Esophagus (tissue), 2 donors: ENCODE results near the gene EFNA2. TPM values are rescaled to one million over a fixed set of nuclear protein-coding genes. Genes with fewer than 3 reads are reported as not detected.
"Not testable (repeated sequence)": the region's sequence is repeated elsewhere in the genome, so short reads cannot be mapped to it uniquely, and the experiment has no call there.

Source experiments
- H3K27ac ChIP-seq, 2 donors: one replicate each; pipeline ENCODE4 v1.5.1; 2013; ENCODE audit warnings: low read depth in 2 of 2, mild to moderate bottlenecking in 2 of 2, inconsistent platforms in 1 of 2, low read length in 1 of 2, moderate library complexity in 1 of 2
- H3K27me3 ChIP-seq, 2 donors: one replicate each; pipeline ENCODE4 v1.6.1; 2013; ENCODE audit warnings: low read length in 2 of 2, control low read depth in 1 of 2, mild to moderate bottlenecking in 1 of 2; ENCODE audit not compliant: insufficient read depth in 2 of 2, control insufficient read depth in 1 of 2
- H3K36me3 ChIP-seq, 2 donors: one replicate each; pipeline ENCODE4 v1.6.1; 2013; ENCODE audit warnings: low read length in 1 of 2; ENCODE audit not compliant: control insufficient read depth in 2 of 2, insufficient read depth in 2 of 2
- H3K4me1 ChIP-seq, 2 donors: one replicate each; pipeline ENCODE4 v1.6.1; 2013; ENCODE audit warnings: low read length in 1 of 2; ENCODE audit not compliant: control insufficient read depth in 2 of 2, insufficient read depth in 2 of 2
- H3K4me3 ChIP-seq, 2 donors: one replicate each; pipeline ENCODE4 v1.5.1; 2013; ENCODE audit warnings: low read length in 2 of 2, mild to moderate bottlenecking in 2 of 2, low read depth in 1 of 2, moderate library complexity in 1 of 2
- H3K9me3 ChIP-seq, 2 donors: one replicate each; pipeline ENCODE4 v1.6.1; 2013; ENCODE audit warnings: mild to moderate bottlenecking in 2 of 2, low read depth in 1 of 2, low read length in 1 of 2, moderate library complexity in 1 of 2; ENCODE audit not compliant: control insufficient read depth in 2 of 2, insufficient read depth in 1 of 2
- WGBS, 2 donors: extraction: QIAGEN DNeasy Blood & Tissue Kit; methylation state at CpG; one replicate each; pipeline ENCODE4 v1.1.7; 2013; 5-methylcytosine and 5-hydroxymethylcytosine counted together
- polyA plus RNA-seq, 2 donors: library from polyadenylated mRNA; stranded (reverse); fragments of 200-250 nt; gene quantifications; one replicate each; pipeline ENCODE4 v1.2.3, GENCODE V29; 2013
- donor health status: healthy with polysubstance abuse.
- donor health status: Bipolar disorder and iron deficiency.

EFNA2 gene
- polyA plus RNA-seq, 2 donors = 0.18 to 0.39 TPM

DNA sequence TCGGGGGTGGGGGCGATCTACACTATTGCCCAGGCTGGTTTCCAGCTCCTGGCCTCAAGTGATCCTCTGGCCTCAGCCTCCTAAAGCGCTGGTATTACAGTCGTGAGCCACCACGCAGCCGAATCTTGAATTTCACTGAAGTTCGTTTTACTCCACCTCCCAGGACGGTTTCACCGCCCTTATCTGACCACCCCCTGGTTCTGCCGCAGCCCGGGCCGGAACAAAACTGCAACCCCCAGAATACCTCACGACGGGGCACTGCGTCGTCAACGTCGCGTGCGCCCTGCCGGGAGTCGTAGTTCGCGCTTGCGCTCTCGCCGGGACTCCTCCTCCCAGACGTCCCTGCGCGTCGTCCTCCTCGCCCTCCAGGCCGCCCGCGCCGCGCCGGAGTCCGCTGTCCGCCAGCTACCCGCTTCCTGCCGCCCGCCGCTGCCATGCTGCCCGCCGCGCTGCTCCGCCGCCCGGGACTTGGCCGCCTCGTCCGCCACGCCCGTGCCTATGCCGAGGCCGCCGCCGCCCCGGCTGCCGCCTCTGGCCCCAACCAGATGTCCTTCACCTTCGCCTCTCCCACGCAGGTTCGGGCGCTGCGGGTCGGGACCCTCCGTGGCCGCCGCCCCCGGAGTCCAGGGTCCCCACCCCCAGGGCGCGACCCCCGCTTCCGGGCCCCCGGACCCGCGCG, 44.1 kb upstream of the EFNA2 start, which contains the start of gene ATP5F1D:
TSS of gene ATP5F1D (plus strand) at position 335 of the 679 bp plus-strand sequence. CDS start at position 435, 100 bp downstream.
- H3K27ac ChIP-seq = peak within 1 kb of the TSS; percentile 79 to 94
- H3K4me1 ChIP-seq = peaks cover 5 to 31% of the 10 kb centered on the region in 2 donors
- peak within 1 kb of the TSS; percentile 80 to 88 for H3K4me3 ChIP-seq
- 0 to 1% methylated on average over 75 to 79 of the region's 79 CpGs for WGBS, 2 donors
- no peaks in the 10 kb centered on the region for H3K27me3 ChIP-seq
- H3K9me3 ChIP-seq = no peaks in the 10 kb centered on the region
- H3K36me3 ChIP-seq = no peaks in the 10 kb centered on the region

DNA sequence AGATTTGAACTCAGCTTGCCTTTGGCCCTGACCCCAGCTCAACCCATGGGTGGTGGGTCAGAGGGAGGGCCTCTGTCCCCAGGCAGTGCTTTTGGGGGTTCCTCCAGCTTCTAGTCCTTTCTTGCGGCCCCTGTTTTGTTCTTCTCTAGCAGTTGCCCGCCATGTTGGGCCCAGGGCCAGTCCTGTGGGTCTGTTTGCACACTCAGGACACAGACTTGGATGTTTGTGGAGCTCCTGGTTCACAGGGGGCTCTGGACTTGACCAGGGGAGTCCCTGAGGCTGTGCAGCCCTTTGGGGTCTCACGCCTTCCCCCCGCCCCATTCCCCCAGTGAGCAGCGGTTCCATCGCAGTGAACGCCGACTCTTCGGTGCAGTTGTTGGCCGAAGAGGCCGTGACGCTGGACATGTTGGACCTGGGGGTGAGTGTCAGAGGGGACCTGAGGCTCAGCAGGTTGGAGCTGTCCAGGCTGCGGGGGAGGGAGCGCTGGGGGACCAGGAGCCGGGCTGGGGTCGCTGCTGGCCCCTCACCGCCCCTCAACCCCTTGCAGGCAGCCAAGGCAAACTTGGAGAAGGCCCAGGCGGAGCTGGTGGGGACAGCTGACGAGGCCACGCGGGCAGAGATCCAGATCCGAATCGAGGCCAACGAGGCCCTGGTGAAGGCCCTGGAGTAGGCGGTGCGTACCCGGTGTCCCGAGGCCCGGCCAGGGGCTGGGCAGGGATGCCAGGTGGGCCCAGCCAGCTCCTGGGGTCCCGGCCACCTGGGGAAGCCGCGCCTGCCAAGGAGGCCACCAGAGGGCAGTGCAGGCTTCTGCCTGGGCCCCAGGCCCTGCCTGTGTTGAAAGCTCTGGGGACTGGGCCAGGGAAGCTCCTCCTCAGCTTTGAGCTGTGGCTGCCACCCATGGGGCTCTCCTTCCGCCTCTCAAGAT, 41.6 kb upstream of the EFNA2 start:
- WGBS, 2 donors = 38 to 39% methylated on average over 33 of the region's 33 CpGs
- H3K4me1 ChIP-seq = peaks cover 5 to 31% of the 10 kb centered on the region in 2 donors
- peak overlapping the region; percentile 88 to 96 for H3K27ac ChIP-seq
- peak overlapping the region; percentile 19 to 48 for H3K4me3 ChIP-seq
- H3K27me3 ChIP-seq = no peaks in the 10 kb centered on the region
- H3K9me3 ChIP-seq = no peaks in the 10 kb centered on the region
- H3K36me3 ChIP-seq = no peaks in the 10 kb centered on the region

DNA sequence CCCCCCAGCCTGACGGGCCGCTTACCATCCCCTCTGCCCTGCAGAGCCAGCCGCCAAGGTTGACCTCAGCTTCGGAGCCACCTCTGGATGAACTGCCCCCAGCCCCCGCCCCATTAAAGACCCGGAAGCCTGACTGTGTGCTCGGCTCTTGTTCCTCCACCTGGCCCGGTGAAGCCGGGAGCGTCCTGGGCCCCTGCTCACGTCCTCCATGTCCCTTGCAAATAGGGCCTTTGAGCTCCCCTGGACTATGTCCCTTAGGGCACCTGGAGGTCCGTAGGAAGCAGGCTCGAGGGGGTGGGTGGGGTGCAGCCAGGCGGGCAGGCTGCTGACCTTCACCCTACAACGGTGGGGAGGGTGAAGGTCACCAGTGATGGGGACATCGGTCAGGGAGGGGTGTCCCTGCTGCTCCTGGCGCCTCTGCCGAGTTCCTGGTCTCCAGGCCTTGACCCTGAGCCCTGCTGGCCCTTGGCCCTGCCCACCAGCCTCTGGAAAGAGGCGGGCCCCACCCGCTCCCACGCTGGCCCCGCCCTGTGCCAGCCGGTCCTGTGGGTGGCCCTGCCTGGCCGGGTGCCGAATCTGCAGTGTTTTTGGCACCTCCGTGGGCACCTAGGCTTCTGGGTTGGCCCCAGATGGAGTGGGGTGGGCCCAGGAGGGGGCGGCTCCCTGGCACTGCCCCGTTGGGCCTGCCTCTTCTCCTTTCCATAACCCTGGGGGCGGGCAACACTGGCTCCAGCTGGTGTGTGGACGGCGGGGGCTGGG, 40.8 kb upstream of the EFNA2 start:
- Histone ChIP-seq H3K9me3 (no peaks in the 10 kb centered on the region), H3K4me3 (peak overlapping the region; percentile 19 to 48), H3K36me3 (no peaks in the 10 kb centered on the region), H3K27me3 (no peaks in the 10 kb centered on the region), H3K4me1 (peaks cover 5 to 31% of the 10 kb centered on the region in 2 donors), H3K27ac (peak overlapping the region; percentile 88 to 96)
- 12% methylated on average over 31 of the region's 31 CpGs for WGBS, 2 donors

DNA sequence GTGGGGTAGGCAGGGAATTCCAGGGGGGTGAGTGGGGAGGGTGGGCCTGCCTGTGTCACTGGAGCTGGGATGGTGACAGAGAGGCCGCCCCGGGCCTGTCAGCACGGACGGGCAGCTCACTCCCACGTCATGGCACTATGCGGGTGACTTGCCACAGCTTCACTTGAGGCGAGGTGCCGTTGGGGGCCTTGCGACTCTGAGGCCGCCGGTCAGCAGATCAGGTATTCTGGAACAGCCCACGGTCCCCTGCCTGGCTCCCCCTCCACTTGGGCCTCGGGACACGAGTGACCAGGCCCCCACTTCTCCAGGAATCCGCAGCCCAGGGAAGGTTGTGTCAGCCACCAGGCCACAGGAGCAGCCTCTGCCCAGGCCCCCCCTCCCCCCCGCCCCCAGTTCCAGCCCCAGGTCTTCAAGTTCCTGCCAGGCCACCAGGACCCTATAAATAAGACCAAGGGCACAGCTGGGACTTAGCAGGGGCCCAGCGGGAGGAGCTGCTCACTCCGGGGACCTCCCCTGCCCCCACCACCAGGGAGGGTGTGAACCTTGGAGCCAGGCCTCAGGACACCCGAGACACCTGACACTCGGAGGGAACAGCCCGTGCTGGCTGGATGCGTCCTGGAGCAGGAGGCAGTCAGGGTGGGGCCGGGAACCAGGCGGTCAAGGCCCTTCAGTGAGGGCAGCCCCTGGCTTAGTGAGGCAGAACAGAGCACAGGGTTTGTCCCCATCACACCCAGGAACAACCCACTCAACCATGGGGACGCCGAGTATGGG, 40.0 kb upstream of the EFNA2 start:
- Histone ChIP-seq H3K27me3 (no peaks in the 10 kb centered on the region), H3K36me3 (no peaks in the 10 kb centered on the region), H3K4me3 (peak overlapping the region in 1 of 2 donors; percentile 5), H3K27ac (peak overlapping the region; percentile 88 to 96), H3K9me3 (no peaks in the 10 kb centered on the region), H3K4me1 (peaks cover 5 to 31% of the 10 kb centered on the region in 2 donors)
- WGBS, 2 donors = 40 to 49% methylated on average over 25 to 26 of the region's 26 CpGs

DNA sequence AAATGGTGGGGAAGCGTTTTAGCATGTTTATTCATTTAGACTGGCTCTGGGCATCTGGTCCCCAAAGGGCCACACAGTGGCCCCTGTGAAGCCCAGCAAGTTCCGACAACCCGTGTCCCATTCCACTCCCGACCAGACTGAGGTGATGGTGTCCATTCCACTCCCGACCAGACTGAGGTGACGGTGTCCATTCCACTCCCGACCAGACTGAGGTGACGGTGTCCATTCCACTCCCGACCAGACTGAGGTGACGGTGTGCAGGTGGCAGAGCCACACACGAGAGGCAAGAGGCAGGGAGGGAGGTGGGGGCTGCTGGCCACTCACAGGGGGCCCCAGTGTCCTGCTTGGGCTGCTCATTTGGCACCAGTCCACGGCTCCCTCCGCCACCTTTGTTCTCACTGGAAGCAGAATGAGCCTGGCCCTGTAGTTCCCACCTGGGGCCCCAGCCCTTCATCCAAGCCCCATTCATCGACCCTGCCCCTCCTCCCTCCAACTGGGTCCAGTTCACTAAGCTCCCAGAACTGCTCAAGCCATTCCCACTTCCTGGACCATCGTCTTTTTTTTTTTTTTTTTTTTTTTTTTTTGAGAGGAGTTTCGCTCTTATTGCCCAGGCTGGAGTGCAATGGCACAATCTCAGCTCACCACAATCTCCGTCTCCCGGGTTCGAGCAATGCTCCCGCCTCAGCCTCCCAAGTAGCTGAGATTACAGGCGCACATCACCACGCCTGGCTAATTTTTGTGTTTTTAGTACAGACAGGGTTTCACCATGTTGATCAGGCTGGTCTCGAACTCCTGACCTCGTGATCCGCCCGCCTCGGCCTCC, 39.2 kb upstream of the EFNA2 start:
- H3K27me3 ChIP-seq, H3K36me3 ChIP-seq, H3K9me3 ChIP-seq, H3K4me3 ChIP-seq: not testable (repeated sequence)
- peaks cover 5 to 26% of the 10 kb centered on the region in 2 donors for H3K4me1 ChIP-seq
- 68 to 71% methylated on average over 26 to 27 of the region's 27 CpGs for WGBS, 2 donors
- peak overlapping the region; percentile 88 to 96 for H3K27ac ChIP-seq

DNA sequence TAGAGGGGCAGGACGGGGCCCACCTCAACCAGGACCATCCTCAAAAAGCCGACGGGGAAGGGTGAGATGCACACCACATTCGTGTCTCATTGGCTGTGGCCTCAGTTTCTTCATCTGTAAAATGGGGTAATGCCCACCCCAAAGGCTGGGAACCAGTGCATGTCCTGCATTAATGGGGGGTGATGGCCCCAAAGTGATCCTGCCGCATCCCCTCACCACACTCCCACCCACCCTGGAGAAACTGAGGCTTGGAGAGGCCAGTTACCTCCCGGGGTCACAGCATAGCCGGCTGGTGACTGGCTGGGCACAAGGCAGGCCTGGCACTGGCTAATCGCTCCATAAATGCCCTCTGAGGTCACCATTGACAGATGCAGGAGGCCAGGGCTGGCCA, 37.9 kb upstream of the EFNA2 start:
- WGBS, 2 donors = 60 to 64% methylated on average over 8 of the region's 8 CpGs
- Histone ChIP-seq H3K9me3 (no peaks in the 10 kb centered on the region), H3K4me1 (peaks cover 3 to 21% of the 10 kb centered on the region in 2 donors), H3K27me3 (no peaks in the 10 kb centered on the region), H3K4me3 (peak overlapping the region; percentile 49 to 86), H3K36me3 (peaks cover 0 to 4% of the 10 kb centered on the region in 2 donors), H3K27ac (peak overlapping the region; percentile 98 to 99)

DNA sequence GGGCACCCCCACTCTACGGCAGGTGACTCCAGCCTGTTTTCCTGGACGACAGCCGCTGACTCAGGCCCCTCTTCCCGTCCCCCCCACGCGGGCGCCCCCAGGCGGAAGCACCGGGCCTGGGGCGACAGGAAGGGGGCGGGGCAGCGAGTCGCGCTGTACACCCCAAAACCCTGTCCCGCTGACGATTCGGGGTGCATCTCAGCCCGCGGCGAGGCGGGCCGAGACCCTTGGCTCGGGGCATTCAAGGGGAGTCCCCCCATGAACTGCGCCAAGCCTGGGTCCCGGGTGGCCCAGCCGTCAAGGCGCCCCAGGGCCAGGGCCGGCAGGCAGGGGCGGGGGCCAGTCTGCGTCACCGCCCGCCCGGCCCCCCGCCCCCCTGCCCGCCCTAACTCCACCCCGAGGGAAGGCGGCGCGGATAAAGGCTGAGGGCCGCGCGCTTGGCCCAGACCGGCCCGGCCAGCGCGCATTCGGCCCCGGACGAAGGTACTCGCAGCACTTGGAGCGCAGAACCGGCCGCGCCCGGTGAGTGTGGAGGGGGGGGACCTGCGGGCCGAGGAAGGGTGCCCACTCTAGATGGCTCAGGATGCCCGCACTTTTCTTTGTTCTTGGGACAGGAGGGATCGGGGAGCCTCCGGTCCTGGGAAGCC, 37.4 kb upstream of the EFNA2 start, which contains the start of gene MIDN:
TSS of gene MIDN (plus strand) at position 445 of the 647 bp plus-strand sequence. CDS start 1,714 bp downstream, outside the sequence.
- 1 to 3% methylated on average over 30 to 60 of the region's 60 CpGs for WGBS, 2 donors
- no peaks in the 10 kb centered on the region for H3K9me3 ChIP-seq
- H3K4me1 ChIP-seq = peaks cover 3 to 21% of the 10 kb centered on the region in 2 donors
- peak within 1 kb of the TSS; percentile 98 to 99 for H3K27ac ChIP-seq
- no peaks in the 10 kb centered on the region for H3K27me3 ChIP-seq
- H3K4me3 ChIP-seq = peak within 1 kb of the TSS; percentile 79 to 86
- H3K36me3 ChIP-seq = peaks cover 0 to 4% of the 10 kb centered on the region in 2 donors

DNA sequence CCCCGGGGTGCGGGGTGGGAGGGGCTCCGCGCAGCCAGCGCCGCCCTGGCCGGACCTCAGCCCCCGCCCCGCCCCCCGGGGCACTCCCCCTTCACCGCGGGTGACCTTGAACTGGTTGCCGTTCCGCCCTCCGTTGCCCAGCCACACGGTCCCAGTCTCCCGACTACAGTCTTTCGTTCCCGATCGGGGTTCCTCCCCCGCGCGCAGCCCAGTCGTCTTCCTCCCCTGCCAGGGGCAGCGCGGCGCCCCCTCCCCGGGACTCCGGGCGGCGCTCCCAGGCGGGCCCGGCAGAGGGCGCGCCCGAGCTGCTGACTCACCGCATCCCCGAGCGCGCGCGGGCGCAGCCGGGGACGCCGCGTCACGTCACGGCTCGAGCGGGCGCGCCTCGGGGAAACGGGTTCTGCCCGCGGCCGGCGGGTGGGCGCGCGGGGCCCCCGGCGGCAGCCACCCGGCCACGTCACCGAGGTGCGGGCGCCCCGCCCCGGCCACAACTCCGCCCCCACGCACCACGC, 36.8 kb upstream of the EFNA2 start:
- 1% methylated on average over 33 to 74 of the region's 74 CpGs for WGBS, 2 donors
- Histone ChIP-seq H3K4me3 (peak overlapping the region; percentile 79 to 86), H3K27me3 (no peaks in the 10 kb centered on the region), H3K36me3 (peaks cover 0 to 4% of the 10 kb centered on the region in 2 donors), H3K9me3 (no peaks in the 10 kb centered on the region), H3K4me1 (peaks cover 6 to 25% of the 10 kb centered on the region in 2 donors), H3K27ac (peak overlapping the region; percentile 98 to 99)
